ENCODE data around the gene ZNRF1.

The ZNRF1 gene

DNA sequence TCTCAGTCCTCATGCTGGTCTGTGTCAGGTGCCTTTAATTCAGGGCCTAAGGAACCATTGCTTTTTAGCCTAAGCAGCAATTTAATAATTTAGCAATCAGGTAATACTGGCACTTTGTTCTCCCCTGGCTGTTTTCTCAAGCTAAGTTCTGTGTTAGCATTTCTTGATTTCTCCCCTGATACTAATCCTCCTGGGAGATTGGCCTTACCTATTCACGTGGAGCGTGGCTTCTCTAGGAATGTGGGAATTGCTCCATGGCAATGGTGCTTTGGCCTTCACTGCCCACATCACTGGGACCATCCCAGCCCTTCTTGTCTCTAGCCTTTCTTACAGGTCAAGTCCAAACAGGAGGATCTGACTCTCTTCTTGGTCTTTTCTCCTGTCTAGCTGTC lies 55.7 kb downstream of the ZNRF1 start:
- TF ChIP-seq GLIS3 (CRISPR knock-in tag; IDR thresholded peaks at IDR 0.05) (no peak), OSR1 (CRISPR knock-in tag; IDR thresholded peaks at IDR 0.05) (no peak), RARB (CRISPR knock-in tag; IDR thresholded peaks at IDR 0.05) (no peak), CSDC2 (CRISPR knock-in tag; IDR thresholded peaks at IDR 0.05) (no peak), ZC3H10 (CRISPR knock-in tag; IDR thresholded peaks at IDR 0.05) (no peak), TOX (CRISPR knock-in tag; IDR thresholded peaks at IDR 0.05; ENCODE audit: borderline replicate concordance) (no peak), ISL1 (CRISPR knock-in tag; IDR thresholded peaks at IDR 0.05) (no peak), PPARA (CRISPR knock-in tag; IDR thresholded peaks at IDR 0.05; ENCODE audit: borderline replicate concordance) (no peak), ZNF8 (CRISPR knock-in tag; IDR thresholded peaks at IDR 0.05) (no peak), ESRRG (CRISPR knock-in tag; IDR thresholded peaks at IDR 0.05) (no peak), BACH2 (CRISPR knock-in tag; IDR thresholded peaks at IDR 0.05; ENCODE audit: borderline replicate concordance) (no peak), TCF4 (CRISPR knock-in tag; IDR thresholded peaks at IDR 0.05; ENCODE audit: borderline replicate concordance) (no peak), ZNF70 (CRISPR knock-in tag; IDR thresholded peaks at IDR 0.05) (no peak), ARNTL (CRISPR knock-in tag; IDR thresholded peaks at IDR 0.05; ENCODE audit: borderline replicate concordance, low read depth) (no peak), ZFP3 (CRISPR knock-in tag; IDR thresholded peaks at IDR 0.05) (no peak), ZNF565 (CRISPR knock-in tag; conservative IDR thresholded peaks at IDR 0.05; ENCODE audit: low read depth) (no peak)
- TF ChIP-seq, protein P1, sequence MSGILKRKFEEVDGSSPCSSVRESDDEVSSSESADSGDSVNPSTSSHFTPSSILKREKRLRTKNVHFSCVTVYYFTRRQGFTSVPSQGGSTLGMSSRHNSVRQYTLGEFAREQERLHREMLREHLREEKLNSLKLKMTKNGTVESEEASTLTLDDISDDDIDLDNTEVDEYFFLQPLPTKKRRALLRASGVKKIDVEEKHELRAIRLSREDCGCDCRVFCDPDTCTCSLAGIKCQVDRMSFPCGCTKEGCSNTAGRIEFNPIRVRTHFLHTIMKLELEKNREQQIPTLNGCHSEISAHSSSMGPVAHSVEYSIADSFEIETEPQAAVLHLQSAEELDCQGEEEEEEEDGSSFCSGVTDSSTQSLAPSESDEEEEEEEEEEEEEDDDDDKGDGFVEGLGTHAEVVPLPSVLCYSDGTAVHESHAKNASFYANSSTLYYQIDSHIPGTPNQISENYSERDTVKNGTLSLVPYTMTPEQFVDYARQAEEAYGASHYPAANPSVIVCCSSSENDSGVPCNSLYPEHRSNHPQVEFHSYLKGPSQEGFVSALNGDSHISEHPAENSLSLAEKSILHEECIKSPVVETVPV (CRISPR knock-in tag; IDR thresholded peaks at IDR 0.05): no peak
- TF ChIP-seq, protein P2, sequence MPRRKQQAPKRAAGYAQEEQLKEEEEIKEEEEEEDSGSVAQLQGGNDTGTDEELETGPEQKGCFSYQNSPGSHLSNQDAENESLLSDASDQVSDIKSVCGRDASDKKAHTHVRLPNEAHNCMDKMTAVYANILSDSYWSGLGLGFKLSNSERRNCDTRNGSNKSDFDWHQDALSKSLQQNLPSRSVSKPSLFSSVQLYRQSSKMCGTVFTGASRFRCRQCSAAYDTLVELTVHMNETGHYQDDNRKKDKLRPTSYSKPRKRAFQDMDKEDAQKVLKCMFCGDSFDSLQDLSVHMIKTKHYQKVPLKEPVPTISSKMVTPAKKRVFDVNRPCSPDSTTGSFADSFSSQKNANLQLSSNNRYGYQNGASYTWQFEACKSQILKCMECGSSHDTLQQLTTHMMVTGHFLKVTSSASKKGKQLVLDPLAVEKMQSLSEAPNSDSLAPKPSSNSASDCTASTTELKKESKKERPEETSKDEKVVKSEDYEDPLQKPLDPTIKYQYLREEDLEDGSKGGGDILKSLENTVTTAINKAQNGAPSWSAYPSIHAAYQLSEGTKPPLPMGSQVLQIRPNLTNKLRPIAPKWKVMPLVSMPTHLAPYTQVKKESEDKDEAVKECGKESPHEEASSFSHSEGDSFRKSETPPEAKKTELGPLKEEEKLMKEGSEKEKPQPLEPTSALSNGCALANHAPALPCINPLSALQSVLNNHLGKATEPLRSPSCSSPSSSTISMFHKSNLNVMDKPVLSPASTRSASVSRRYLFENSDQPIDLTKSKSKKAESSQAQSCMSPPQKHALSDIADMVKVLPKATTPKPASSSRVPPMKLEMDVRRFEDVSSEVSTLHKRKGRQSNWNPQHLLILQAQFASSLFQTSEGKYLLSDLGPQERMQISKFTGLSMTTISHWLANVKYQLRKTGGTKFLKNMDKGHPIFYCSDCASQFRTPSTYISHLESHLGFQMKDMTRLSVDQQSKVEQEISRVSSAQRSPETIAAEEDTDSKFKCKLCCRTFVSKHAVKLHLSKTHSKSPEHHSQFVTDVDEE (CRISPR knock-in tag; IDR thresholded peaks at IDR 0.05): no peak
- TF ChIP-seq, protein P3, sequence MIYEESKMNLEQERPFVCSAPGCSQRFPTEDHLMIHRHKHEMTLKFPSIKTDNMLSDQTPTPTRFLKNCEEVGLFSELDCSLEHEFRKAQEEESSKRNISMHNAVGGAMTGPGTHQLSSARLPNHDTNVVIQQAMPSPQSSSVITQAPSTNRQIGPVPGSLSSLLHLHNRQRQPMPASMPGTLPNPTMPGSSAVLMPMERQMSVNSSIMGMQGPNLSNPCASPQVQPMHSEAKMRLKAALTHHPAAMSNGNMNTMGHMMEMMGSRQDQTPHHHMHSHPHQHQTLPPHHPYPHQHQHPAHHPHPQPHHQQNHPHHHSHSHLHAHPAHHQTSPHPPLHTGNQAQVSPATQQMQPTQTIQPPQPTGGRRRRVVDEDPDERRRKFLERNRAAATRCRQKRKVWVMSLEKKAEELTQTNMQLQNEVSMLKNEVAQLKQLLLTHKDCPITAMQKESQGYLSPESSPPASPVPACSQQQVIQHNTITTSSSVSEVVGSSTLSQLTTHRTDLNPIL (CRISPR knock-in tag; IDR thresholded peaks at IDR 0.05; ENCODE audit: low read depth): no peak
- TF ChIP-seq, protein P4, sequence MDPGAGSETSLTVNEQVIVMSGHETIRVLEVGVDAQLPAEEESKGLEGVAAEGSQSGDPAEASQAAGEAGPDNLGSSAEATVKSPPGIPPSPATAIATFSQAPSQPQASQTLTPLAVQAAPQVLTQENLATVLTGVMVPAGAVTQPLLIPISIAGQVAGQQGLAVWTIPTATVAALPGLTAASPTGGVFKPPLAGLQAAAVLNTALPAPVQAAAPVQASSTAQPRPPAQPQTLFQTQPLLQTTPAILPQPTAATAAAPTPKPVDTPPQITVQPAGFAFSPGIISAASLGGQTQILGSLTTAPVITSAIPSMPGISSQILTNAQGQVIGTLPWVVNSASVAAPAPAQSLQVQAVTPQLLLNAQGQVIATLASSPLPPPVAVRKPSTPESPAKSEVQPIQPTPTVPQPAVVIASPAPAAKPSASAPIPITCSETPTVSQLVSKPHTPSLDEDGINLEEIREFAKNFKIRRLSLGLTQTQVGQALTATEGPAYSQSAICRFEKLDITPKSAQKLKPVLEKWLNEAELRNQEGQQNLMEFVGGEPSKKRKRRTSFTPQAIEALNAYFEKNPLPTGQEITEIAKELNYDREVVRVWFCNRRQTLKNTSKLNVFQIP (CRISPR knock-in tag; IDR thresholded peaks at IDR 0.05; ENCODE audit: borderline replicate concordance, low read depth): no peak
- ATAC-seq: no peak

DNA sequence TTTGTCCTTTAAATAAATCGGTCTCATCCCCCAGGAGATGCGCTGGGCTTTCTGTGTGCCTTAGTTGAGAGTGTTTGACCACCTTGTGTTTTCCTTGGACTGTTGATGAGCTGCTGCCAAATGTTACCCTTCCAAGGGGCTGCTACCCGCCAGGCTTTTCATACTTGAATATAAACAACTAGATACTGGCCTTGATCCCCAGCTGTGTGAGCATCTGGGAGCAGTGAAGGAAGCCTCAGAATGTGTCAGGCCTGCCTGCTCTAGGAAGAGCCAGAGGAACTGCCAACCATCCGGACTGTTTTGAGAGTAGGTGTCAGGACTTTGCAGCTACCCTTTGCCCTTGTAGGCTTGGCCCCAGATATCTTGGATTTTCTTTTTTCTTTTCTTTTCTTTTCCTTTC lies 60.0 kb downstream of the ZNRF1 start:
- ATAC-seq: no peak
- TF ChIP-seq RARB (CRISPR knock-in tag; IDR thresholded peaks at IDR 0.05) (no peak), OSR1 (CRISPR knock-in tag; IDR thresholded peaks at IDR 0.05) (no peak), ZFP30 (CRISPR knock-in tag; IDR thresholded peaks at IDR 0.05) (no peak), ZNF70 (CRISPR knock-in tag; IDR thresholded peaks at IDR 0.05) (no peak), CSDC2 (CRISPR knock-in tag; IDR thresholded peaks at IDR 0.05) (no peak), TCF4 (CRISPR knock-in tag; IDR thresholded peaks at IDR 0.05; ENCODE audit: borderline replicate concordance) (no peak), SNAI2 (CRISPR knock-in tag; IDR thresholded peaks at IDR 0.05) (no peak), ARNTL (CRISPR knock-in tag; IDR thresholded peaks at IDR 0.05; ENCODE audit: borderline replicate concordance, low read depth) (no peak)
- TF ChIP-seq, protein P4 (CRISPR knock-in tag; IDR thresholded peaks at IDR 0.05; ENCODE audit: borderline replicate concordance, low read depth): no peak
- TF ChIP-seq, protein P2 (CRISPR knock-in tag; IDR thresholded peaks at IDR 0.05): no peak
- TF ChIP-seq, protein P3 (CRISPR knock-in tag; IDR thresholded peaks at IDR 0.05; ENCODE audit: low read depth): no peak
- TF ChIP-seq, protein P1 (CRISPR knock-in tag; IDR thresholded peaks at IDR 0.05): no peak

Data from SK-N-SH treated with all-trans-retinoic acid at 6 μM for 48 hours (cell line).